Spleen (tissue), 7 donors: ENCODE data around the gene CYP1A2.

Source experiments
- POLR2A ChIP-seq, 3 donors: fragments of 450-650 bp; IDR thresholded peaks; one replicate each; pipeline ENCODE4 v1.5.1; 2017; ENCODE audit warnings: antibody characterized with exemption in 3 of 3, mild to moderate bottlenecking in 1 of 3
- TF ChIP-seq, protein P1 (sequence below), 11 experiments: fragments of 200-600 bp in 7 of 11; fragments of 450-650 bp in 4 of 11; sonication (generic) in 4 of 11; IDR thresholded peaks in 8 of 11; conservative IDR thresholded peaks in 3 of 11; 1 replicate in 7 of 11; 2 replicates in 4 of 11; pipeline versions ENCODE4 v1.4.0 to v1.8.0; 2016 to 2021; ENCODE audit warnings: antibody characterized with exemption in 11 of 11, inconsistent platforms in 4 of 11, mild to moderate bottlenecking in 1 of 11
- donor health status: DM: no; HTN: no; CAD: no; lungs with moderate emphysema.
- donor health status: DM: no; HTN: no; CAD: no.
- donor health status: DM: no; HTN: no; CAD: no.

DNA sequence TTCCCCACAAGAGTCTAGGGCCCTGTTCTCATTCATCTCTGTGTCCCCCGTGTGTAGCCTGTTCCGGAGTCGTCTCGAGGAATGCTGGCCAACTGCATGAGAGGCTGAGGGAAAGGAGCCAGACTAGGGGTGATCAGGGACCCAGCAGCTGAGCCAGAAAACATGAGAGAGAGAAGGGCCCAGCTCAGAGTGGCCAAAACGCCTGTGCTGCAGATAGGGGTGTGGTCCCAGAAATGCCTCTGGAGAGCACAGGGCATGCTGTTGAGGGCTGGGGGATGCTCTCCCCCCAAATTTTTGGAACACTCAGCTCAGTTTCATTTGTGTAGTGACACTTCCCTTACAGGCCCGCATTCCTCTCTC is 14.1 kb downstream of the CYP1A2 start:
- TF ChIP-seq, protein P1, sequence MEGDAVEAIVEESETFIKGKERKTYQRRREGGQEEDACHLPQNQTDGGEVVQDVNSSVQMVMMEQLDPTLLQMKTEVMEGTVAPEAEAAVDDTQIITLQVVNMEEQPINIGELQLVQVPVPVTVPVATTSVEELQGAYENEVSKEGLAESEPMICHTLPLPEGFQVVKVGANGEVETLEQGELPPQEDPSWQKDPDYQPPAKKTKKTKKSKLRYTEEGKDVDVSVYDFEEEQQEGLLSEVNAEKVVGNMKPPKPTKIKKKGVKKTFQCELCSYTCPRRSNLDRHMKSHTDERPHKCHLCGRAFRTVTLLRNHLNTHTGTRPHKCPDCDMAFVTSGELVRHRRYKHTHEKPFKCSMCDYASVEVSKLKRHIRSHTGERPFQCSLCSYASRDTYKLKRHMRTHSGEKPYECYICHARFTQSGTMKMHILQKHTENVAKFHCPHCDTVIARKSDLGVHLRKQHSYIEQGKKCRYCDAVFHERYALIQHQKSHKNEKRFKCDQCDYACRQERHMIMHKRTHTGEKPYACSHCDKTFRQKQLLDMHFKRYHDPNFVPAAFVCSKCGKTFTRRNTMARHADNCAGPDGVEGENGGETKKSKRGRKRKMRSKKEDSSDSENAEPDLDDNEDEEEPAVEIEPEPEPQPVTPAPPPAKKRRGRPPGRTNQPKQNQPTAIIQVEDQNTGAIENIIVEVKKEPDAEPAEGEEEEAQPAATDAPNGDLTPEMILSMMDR (IDR thresholded peaks at IDR 0.05 in 8 of 11, conservative IDR thresholded peaks at IDR 0.05 in 3 of 11): no peak
- TF ChIP-seq POLR2A (IDR thresholded peaks at IDR 0.05): no peak
